Measurements from ENCODE around the gene SERPINA12.
"Not testable (repeated sequence)": the region's sequence is repeated elsewhere in the genome, so short reads cannot be mapped to it uniquely, and the experiment has no call there.

The SERPINA12 gene

GRCh38 chr14:94485944-94486841 is 23.1 kb downstream of the SERPINA12 start:
- DNase-seq, result peak; percentile 29

- DNase-seq, result no peak
Observed at GRCh38 chr14:94484481-94484880, 24.8 kb downstream of the SERPINA12 start.

DNA sequence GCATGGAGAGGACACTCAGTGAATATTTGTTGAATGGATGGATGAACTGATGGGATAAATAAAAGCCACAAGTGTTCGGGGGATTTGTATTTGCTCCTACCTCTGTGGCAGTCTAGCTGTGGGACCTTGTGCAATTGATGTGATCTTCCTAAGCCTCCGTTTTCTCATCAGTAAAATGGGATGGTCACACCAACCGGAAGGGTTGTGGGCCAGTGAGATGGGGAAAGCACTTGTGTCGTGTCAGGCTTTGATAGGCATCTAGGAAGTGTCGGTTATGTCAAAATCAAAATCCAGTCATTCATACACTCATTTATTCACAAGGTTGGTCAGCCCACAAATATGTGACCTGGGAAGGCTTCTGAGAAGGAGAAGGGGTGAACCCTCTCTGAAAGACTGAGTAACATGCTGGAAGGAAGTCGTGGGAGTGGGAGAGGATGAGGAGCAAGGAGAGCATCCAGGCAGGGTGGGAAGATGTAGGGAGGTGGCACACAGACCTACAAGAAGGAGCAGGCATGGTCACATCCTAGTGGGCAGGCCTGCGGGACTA is 25.5 kb downstream of the SERPINA12 start:
- no peak for DNase-seq

DNA sequence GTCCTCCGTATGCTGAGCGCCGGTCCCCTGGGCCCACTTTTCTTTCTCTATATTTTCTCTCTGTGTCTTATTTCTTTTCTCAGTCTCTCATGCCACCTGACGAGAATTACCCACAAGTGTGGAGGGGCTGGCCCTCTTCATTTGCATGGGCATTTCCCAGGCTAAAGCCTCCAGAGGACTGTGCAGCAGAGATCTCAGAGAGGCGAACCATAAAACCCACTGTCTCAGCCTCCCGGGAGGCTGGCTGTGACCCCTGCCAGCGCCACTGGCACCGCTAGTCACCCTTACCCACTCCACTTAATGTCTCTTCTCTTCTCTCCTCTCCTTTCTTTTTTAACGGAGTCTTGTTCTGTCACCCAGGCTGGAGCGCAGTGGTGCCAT is 26.2 kb downstream of the SERPINA12 start:
- no peak for DNase-seq

GRCh38 chr14:94482132-94483070 is 26.9 kb downstream of the SERPINA12 start:
- not testable (repeated sequence) for DNase-seq

DNA sequence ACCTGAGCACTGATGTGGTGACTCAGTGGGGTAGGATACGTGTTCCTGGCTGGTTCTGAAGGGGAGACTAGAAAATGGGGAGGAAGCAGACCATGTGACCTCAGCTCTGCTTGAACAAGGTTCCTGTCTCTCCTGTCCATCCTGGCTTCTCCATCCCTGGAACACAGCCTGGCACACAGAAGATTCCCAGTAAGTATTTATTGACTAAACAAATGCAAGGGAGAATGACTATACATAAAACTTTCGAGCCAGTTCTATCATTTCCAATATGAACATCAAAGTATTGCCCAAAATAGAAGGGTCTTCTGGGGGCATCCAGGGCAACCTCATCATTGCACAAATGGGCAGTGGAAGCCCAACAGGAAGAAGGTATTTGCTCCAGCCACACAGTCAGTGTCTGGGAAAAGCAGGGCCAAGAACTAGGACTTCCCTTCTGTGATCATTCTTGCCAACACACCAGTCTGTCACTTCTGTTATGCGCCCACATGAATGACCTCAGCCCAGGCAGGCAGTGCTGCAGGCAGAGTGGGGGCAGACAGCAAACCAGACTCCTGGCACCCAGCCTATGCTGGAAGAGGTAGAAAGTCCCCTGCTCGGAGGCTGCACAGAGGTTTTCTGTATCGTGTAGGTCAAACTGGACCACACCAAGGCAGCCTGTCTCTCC is 27.7 kb downstream of the SERPINA12 start:
- DNase-seq, result no peak

- no peak for DNase-seq
Observed at GRCh38 chr14:94480809-94481208, 28.5 kb downstream of the SERPINA12 start.

DNA sequence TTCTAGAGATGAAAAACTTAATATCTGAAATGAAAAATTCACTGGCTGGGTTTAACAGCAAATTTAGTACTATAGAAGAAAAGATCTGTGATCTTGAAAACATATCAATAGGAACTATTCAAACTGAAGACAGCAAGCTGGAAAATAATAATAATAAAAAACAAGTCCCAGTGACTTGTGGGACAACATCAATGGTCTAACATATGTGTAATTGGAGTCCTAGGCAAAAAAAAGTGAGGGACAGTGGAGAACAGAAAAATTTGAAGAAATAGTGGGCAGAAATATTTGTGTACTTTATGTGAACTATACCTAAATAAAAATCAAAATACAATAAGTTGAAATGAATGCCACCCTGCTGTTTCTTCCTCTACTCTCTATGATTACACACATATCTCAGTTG is 30.8 kb downstream of the SERPINA12 start:
- DNase-seq, result no peak

GRCh38 chr14:94476023-94476422 is 33.2 kb downstream of the SERPINA12 start, which contains the start of gene SERPINA9:
SERPINA9 (minus strand) TSS chr14:94476197; CDS start chr14:94469840, 6,357 bp downstream.
- DNase-seq, result no peak

DNA sequence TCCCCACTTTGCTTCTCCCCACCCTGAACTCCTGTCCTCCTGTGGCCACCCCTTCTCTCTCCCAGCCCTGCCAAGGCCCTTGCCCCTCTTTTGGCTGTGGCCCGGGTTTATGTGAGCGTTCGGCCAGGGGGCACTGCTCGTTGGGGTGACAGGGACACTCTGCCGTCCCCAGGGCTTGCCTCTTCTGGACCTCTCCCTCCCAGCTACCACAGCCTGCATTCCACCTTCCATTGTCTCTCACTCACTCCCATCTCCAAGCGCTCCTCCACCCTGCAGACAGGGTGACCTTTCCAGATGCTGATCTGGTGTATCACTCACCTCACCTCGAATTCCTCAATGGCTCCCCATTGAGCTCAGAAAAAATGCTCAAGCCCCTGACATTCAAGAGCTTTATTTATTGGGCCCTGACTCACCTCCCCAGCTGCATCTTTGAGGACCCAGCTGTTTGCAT is 34.7 kb downstream of the SERPINA12 start:
- no peak for DNase-seq

GRCh38 chr14:94473666-94474410 is 35.4 kb downstream of the SERPINA12 start:
- DNase-seq, result no peak

DNA sequence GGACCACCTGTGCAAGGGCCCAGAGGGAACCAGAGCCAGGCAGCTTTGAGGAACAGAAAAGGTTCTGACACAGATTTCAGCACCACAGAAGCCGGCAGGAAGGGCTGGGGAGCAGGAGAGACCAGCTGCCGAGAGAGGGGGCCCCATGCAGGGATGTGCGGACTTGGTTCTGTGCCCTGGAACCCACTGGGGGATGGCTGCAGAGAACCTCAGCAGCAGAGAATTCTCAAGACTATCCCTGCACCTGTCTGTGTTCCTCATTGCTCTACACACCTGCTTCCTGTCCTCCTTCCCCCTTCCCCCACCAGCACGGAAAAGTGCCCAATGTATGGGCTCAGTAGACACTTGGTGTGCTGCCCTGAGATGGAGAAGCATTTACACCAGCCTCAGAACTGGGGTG is 36.4 kb downstream of the SERPINA12 start:
- DNase-seq, result no peak

GRCh38 chr14:94471045-94471444 is 38.2 kb downstream of the SERPINA12 start:
- DNase-seq, result no peak

DNA sequence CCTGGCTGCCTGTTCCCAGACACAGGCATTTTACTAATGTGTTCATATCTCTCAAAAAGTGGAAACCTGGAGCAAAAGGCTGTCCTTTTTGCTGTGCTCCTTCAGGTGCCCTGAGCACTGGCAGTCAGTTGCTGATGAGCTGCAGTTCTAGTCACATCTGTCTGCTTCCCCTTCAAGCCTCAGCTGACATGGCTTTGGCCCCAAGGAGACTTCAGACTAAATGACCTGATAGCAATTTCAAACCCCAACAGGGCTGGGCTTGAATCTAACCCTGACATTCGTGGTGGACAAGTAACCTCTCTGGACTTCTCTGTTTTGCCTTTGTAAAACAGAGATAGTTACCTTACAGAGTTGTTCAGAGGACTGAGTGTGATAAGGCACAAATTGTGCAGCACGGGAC is 39.0 kb downstream of the SERPINA12 start:
- DNase-seq, result no peak

DNA sequence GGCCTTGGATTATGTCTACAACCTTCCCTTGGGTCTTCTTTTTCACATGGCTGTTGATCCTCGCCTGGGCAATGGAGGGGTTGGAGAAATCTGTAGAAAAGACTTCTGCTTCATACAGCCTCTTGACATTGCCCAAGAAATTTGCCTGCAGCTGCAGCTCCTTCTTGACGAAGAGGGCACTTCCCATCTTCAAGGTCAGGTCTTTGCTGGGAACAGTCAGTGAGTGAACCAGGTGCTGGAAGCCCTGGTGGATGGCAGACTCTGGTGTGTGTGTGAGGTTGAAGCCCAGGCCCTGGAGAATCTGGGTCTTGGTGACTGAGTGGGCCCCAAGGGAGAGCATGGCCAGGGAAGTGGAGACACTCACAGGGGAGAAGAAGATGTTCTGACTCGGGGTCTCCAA is 40.0 kb downstream of the SERPINA12 start:
- no peak for DNase-seq

- no peak for DNase-seq
Observed at GRCh38 chr14:94467728-94468520, 41.3 kb downstream of the SERPINA12 start.

DNA sequence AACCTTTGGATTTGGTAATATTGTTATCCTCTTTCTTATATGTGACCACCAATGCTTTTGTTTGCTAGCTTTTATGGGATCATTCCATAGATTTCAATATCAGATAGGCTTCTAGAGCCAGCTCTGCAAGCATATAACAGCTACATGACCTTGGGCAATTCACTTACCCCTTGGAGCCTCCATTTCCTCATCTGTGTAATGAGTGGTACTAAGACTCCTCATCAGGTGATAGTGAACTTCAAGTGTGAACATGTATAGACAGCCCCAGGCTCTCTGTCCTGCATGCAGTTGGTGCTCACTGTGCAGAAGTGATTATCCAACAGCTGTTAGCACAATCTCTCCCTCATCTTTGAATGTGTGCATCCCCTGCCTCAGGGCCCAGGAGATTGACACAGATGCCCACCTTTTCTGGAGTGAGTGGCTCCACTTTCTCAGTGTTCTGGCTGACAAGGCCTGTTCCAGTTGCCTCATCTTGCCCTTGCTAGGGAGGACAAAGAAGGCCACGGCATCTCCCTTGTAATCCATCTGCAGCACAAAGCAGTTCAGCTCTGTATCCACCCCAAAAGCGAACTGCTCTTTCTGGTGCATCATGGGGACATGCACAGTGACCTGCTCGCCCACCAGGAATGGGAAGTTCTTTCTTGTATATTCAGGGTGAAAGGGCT is 42.4 kb downstream of the SERPINA12 start:
- no peak for DNase-seq

DNA sequence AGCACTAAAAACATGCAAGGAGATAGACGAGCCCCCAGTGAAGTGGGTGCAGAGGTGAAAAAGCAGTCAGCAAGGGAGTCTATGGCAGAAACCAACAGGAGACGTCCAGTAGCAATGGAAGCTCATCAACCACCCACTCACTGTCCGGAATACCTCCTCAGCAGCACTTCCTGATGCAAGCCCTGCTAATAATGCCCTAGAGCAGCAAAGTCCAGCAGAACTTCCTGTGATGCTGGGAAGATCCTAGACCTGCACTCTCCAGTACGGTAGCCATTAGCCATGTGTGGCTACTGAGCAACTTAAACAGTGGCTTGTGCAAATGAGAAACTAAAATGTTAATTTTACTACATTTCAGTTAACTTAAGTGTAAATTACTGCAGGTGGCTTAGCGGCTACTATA is 44.2 kb downstream of the SERPINA12 start:
- no peak for DNase-seq

- no peak for DNase-seq
Observed at GRCh38 chr14:94464290-94464689, 45.0 kb downstream of the SERPINA12 start.

GRCh38 chr14:94462763-94463572 is 46.3 kb downstream of the SERPINA12 start:
- DNase-seq, result no peak
